Measurements from ENCODE around the gene LAMTOR1.

Gene LAMTOR1

GRCh38 chr11:72066855-72067254, 36.2 kb downstream of the LAMTOR1 start:
- no peak for DNase-seq (ENCODE audit: low read depth)

GRCh38 chr11:72061739-72062396, 41.2 kb downstream of the LAMTOR1 start:
- no peak overlapping the region for H3K4me3 ChIP-seq (ENCODE audit: low read depth, low read length)
- no peak for DNase-seq (ENCODE audit: low read depth)
- no peak for TF ChIP-seq CTCF (IDR thresholded peaks at IDR 0.05; ENCODE audit: insufficient read depth, low read depth, low read length, missing control alignments)

More at GRCh38 chr11:72066855-72067254, 36.2 kb downstream of the LAMTOR1 start:
- TF ChIP-seq CTCF (IDR thresholded peaks at IDR 0.05; ENCODE audit: insufficient read depth, low read depth, low read length, missing control alignments), result no peak
- H3K4me3 ChIP-seq (ENCODE audit: low read depth, low read length), result no peak overlapping the region

- no peak overlapping the region for H3K4me3 ChIP-seq (ENCODE audit: low read depth, low read length)
- no peak for TF ChIP-seq CTCF (IDR thresholded peaks at IDR 0.05; ENCODE audit: insufficient read depth, low read depth, low read length, missing control alignments)
- no peak for DNase-seq (ENCODE audit: low read depth)
These were observed 44.6 kb downstream of the LAMTOR1 start for GRCh38 chr11:72058416-72059034.

- TF ChIP-seq CTCF (IDR thresholded peaks at IDR 0.05; ENCODE audit: insufficient read depth, low read depth, low read length, missing control alignments), result no peak
- no peak overlapping the region for H3K4me3 ChIP-seq (ENCODE audit: low read depth, low read length)
- no peak for DNase-seq (ENCODE audit: low read depth)
These were observed 54.2 kb downstream of the LAMTOR1 start for GRCh38 chr11:72048766-72049460.

Measured in GM12865 (cell line).